Mesodermal cell (in vitro differentiated cells): Measurements from ENCODE around the gene HSF2BP.

Experiments
- H3K27ac ChIP-seq: 2 replicates; pipeline ENCODE4 v1.7.0; 2013; ENCODE audit warnings: mild to moderate bottlenecking, low read depth, low read length, moderate library complexity; ENCODE audit not compliant: severe bottlenecking
- H3K36me3 ChIP-seq: 2 replicates; pipeline ENCODE4 v1.7.1; 2013; ENCODE audit warnings: mild to moderate bottlenecking, low read length, moderate library complexity; ENCODE audit not compliant: control insufficient read depth, insufficient read depth
- H3K4me1 ChIP-seq: one replicate; pipeline ENCODE4 v1.7.1; 2013; ENCODE audit warnings: mild to moderate bottlenecking, low read length; ENCODE audit not compliant: insufficient read depth, control insufficient read depth, poor library complexity, severe bottlenecking
- H3K4me3 ChIP-seq: 2 replicates; pipeline ENCODE4 v1.7.0; 2013; ENCODE audit warnings: low read length, control low read depth, mild to moderate bottlenecking; ENCODE audit not compliant: insufficient read depth, poor library complexity, severe bottlenecking; ENCODE audit errors: extremely low read depth
- H3K9me3 ChIP-seq: 2 replicates; pipeline ENCODE4 v1.7.1; 2013; ENCODE audit warnings: mild to moderate bottlenecking, low read length, moderate library complexity; ENCODE audit not compliant: control insufficient read depth
- WGBS, 2 experiments: methylation state at CpG; one replicate each; pipeline ENCODE4 v1.1.5; 2013; ENCODE audit warnings: missing lambda C conversion rate in 2 of 2; ENCODE audit not compliant: insufficient coverage in 2 of 2; 5-methylcytosine and 5-hydroxymethylcytosine counted together

The HSF2BP gene

GRCh38 chr21:43696214-43696613 lies 36.9 kb upstream of the HSF2BP start:
- Histone ChIP-seq H3K9me3 (no peaks in the 10 kb centered on the region), H3K36me3 (peaks cover 59% of the 10 kb centered on the region), H3K27ac (no peak overlapping the region), H3K4me3 (no peak overlapping the region), H3K4me1 (no peaks in the 10 kb centered on the region)
- WGBS, 2 experiments, result 94 to 98% methylated on average over 7 to 14 of the region's 17 CpGs

- WGBS, 2 experiments, result 96 to 97% methylated on average over 26 of the region's 27 CpGs
- peaks cover 74% of the 10 kb centered on the region for H3K36me3 ChIP-seq
These were observed 35.3 kb upstream of the HSF2BP start for GRCh38 chr21:43694437-43695079.

DNA sequence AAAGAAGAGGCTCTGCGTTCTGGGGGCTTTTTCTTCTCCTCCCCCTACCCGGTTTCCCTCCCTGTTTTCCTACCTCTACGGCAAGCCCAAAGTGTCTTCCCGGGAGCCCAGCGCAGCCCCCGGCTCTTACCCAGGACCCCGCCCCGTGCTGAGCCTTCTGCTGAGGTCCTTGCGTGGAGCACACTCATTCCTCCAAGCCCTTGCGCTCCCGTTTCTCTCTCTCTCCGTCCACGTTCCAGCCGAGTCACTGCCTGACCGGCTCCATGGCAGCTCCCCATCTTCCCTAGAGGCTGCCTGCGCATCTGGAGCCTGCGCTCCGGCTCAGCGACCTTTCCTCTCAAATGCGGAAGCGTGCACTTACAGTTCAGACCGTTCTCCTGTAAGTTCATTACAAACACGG lies 34.7 kb upstream of the HSF2BP start:
- Histone ChIP-seq H3K36me3 (peaks cover 80% of the 10 kb centered on the region), H3K27ac (no peak overlapping the region), H3K4me3 (no peak overlapping the region), H3K4me1 (no peaks in the 10 kb centered on the region), H3K9me3 (no peaks in the 10 kb centered on the region)
- 94 to 95% methylated on average over 16 to 22 of the region's 23 CpGs for WGBS, 2 experiments

More at GRCh38 chr21:43694437-43695079, 35.3 kb upstream of the HSF2BP start:
- Histone ChIP-seq H3K27ac (no peak overlapping the region), H3K4me1 (no peaks in the 10 kb centered on the region), H3K9me3 (no peaks in the 10 kb centered on the region), H3K4me3 (no peak overlapping the region)

DNA sequence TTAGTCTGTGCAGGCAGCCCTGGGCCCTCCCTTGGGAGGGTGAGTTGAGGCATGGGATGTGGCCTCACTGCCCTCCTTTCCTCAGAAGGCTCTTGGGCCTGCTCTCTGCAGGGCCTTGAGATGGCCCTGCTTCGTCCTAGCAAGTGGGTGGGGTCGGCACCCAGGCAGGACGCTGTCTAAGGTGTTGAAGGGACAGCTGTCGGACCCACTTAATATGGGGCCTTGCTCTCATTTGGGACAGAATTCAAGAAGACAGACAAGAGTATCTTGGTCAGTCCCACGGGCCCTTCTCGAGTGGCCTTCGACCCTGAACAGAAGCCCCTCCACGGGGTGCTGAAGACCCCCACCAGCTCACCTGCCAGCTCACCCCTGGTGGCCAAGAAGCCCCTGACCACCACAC lies 33.7 kb upstream of the HSF2BP start:
- no peaks in the 10 kb centered on the region for H3K4me1 ChIP-seq
- no peaks in the 10 kb centered on the region for H3K9me3 ChIP-seq
- H3K27ac ChIP-seq, result no peak overlapping the region
- H3K4me3 ChIP-seq, result no peak overlapping the region
- peaks cover 90% of the 10 kb centered on the region for H3K36me3 ChIP-seq
- 94 to 97% methylated on average over 8 of the region's 8 CpGs for WGBS, 2 experiments

DNA sequence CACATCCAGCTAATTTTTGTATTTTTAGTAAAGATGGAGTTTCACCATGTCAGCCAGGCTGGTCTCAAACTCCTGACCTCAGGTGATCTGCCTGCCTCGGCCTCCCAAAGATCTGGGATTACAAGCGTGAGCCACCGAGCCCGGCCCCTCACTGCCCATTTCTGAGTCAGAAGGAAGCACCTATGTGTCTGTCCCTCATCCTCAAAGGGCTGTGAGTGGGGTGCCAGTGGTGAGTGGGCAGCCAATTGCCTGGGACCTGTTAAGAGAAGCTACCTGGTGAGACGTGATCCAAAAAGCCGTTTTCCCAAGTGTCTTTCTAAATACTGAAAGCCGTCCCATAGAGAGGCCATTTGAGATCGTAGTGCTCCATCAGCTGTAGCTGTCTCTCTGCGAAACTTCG lies 32.5 kb upstream of the HSF2BP start:
- Histone ChIP-seq H3K4me1 (no peaks in the 10 kb centered on the region), H3K9me3 (no peaks in the 10 kb centered on the region), H3K36me3 (peaks cover 99% of the 10 kb centered on the region), H3K4me3 (no peak overlapping the region), H3K27ac (no peak overlapping the region)
- 96% methylated on average over 7 to 10 of the region's 10 CpGs for WGBS, 2 experiments

DNA sequence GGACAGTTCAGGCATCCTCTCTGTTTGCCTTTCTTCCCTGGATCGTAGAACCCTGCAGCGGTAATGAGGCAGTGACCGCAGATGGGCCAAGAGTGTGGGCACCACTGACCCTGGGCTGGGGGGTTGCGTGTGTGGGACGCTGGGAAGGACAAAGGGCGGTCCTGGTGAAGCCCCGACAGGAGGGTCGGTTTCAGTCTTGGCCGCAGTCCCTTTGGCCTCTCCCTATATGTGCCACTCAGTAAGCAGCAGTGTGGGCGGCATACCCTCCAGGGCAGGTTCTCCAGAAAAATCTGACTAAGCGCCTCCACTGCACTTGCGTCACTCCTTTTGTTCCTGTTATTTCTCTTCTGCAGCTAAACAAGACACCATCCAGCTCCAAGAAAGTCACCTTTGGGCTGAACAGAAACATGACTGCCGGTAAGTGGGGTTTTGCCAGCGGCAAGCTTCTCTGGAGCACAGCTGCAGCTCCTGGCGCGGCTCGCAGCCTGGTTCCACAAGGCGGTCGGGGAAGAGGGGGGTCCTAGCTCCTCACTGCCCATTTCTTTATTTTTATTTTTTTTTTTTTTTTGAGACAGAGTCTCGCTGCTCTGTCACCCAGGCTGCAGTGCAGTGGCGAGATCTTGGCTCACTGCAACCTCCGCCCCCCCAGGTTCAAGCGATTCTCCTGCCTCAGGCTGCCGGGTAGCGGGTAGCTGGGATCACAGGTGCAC lies 32.0 kb upstream of the HSF2BP start:
- 97 to 99% methylated on average over 19 to 23 of the region's 25 CpGs for WGBS, 2 experiments

GRCh38 chr21:43690346-43690745 lies 31.1 kb upstream of the HSF2BP start:
- no peaks in the 10 kb centered on the region for H3K4me1 ChIP-seq
- H3K9me3 ChIP-seq, result no peaks in the 10 kb centered on the region
- H3K36me3 ChIP-seq, result peaks cover 99% of the 10 kb centered on the region
- WGBS, 2 experiments, result 95 to 96% methylated on average over 7 of the region's 7 CpGs
- no peak overlapping the region for H3K27ac ChIP-seq
- no peak overlapping the region for H3K4me3 ChIP-seq

More for the DNA sequence above, 32.0 kb upstream of the HSF2BP start:
- H3K27ac ChIP-seq, result no peak overlapping the region
- peaks cover 99% of the 10 kb centered on the region for H3K36me3 ChIP-seq
- H3K4me3 ChIP-seq, result no peak overlapping the region
- no peaks in the 10 kb centered on the region for H3K9me3 ChIP-seq
- no peaks in the 10 kb centered on the region for H3K4me1 ChIP-seq

DNA sequence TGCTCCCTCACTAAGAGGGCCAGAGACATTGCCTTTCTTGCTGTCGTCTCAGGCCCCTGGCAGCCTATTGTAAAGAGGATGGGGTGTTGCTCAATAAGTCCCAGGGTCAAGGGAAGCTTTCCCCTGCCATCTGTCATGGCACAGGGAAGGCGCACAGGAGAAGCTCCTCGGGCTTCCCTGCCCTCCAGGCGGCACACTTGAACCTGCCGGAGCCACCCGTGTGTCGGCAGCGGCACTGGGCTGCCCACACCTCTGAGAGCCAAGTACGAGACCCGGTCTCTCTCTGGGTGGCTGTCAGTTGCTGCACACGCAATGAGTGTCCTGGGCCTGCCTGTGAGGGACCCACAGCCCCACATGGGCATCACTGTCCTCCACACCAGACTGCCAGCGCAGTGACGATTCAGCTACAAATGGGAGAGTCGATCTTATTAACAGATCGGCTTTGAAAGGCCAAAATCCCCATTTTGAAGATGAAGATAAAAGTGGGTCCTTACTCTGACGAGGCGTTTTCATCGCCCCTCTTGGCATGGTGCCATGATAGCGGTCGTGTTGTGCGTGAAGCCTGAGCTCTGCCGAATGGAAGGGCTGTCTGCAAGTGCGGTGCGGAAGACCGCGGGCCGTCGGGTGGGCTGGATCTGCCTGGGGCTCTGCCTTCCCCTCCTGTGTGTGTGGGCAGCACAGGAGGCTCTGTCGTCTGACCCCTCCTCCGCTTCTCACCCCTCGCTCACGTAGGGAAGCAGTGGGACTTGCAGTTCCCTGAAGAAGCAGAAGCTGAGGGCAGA lies 30.5 kb upstream of the HSF2BP start:
- no peak overlapping the region for H3K4me3 ChIP-seq
- H3K9me3 ChIP-seq, result no peaks in the 10 kb centered on the region
- no peak overlapping the region for H3K27ac ChIP-seq
- WGBS, 2 experiments, result 96% methylated on average over 31 of the region's 32 CpGs
- no peaks in the 10 kb centered on the region for H3K4me1 ChIP-seq
- peaks cover 99% of the 10 kb centered on the region for H3K36me3 ChIP-seq

GRCh38 chr21:43688906-43689305 lies 29.6 kb upstream of the HSF2BP start:
- Histone ChIP-seq H3K36me3 (peaks cover 96% of the 10 kb centered on the region), H3K4me1 (no peaks in the 10 kb centered on the region), H3K27ac (no peak overlapping the region), H3K9me3 (no peaks in the 10 kb centered on the region), H3K4me3 (no peak overlapping the region)
- WGBS, 2 experiments, result 89 to 99% methylated on average over 11 to 12 of the region's 12 CpGs

DNA sequence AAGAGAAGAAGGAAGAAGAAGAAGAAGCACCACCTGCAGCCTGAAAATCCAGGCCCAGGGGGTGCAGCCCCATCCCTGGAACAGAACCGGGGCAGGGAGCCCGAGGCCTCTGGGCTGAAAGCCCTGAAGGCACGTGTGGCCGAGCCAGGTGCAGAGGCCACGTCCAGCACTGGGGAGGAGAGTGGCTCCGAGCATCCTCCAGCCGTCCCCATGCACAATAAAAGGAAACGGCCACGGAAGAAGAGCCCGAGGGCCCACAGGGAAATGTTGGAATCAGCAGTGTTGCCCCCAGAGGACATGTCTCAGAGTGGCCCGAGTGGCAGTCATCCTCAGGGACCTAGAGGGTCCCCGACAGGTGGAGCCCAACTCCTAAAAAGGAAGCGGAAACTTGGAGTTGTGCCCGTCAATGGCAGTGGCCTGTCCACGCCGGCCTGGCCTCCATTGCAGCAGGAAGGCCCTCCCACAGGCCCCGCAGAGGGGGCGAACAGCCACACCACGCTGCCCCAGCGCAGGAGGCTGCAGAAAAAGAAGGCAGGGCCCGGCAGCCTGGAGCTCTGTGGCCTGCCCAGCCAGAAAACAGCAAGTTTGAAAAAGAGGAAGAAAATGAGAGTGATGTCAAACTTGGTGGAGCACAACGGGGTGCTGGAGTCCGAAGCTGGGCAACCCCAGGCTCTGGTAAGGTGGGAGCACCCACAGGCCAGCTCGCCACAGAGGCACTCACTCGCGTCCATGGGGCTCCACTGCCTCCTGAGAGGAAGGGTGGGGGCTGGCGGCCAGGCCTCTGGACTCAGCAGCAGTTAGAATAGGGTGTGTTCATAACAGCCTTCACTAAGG lies 28.5 kb upstream of the HSF2BP start:
- Histone ChIP-seq H3K9me3 (no peaks in the 10 kb centered on the region), H3K4me3 (no peak overlapping the region), H3K27ac (no peak overlapping the region), H3K36me3 (peaks cover 94% of the 10 kb centered on the region), H3K4me1 (no peaks in the 10 kb centered on the region)
- WGBS, 2 experiments, result 97 to 98% methylated on average over 26 of the region's 27 CpGs
